Common myeloid progenitor, CD34-positive (primary cell): ENCODE results near the gene HBQ1.
"Not testable (repeated sequence)": the region's sequence is repeated elsewhere in the genome, so short reads cannot be mapped to it uniquely, and the experiment has no call there.

Experiments
- CTCF ChIA-PET: fragments of 350-600 bp; sonication (Branson Sonifier 250); formaldehyde crosslinking; loops from one replicate; lab custom pipeline; 2021; ENCODE audit warnings: antibody characterized with exemption; lab: Charles Lee
- POLR2A ChIA-PET: fragments of 350-600 bp; sonication (Branson Sonifier 250); formaldehyde crosslinking; loops from one replicate; lab custom pipeline; 2021; ENCODE audit warnings: antibody characterized with exemption; lab: Charles Lee
- DNase-seq, 3 donors: peaks; one replicate each; pipeline versions ENCODE4 v3.0.0 to v3.0.0-alpha.2; 2013
- H3K27ac ChIP-seq, 2 experiments: 1 replicate in 1 of 2; 2 replicates in 1 of 2; pipeline ENCODE4 v1.7.0; 2013; ENCODE audit warnings: inconsistent platforms in 2 of 2, low read length in 2 of 2, mild to moderate bottlenecking in 2 of 2, low read depth in 1 of 2, moderate library complexity in 1 of 2; ENCODE audit not compliant: severe bottlenecking in 2 of 2, insufficient read depth in 1 of 2, poor library complexity in 1 of 2
- H3K27me3 ChIP-seq, 5 experiments: replicated peaks in 2 of 5; 1 replicate in 3 of 5; 2 replicates in 2 of 5; pipeline versions ENCODE4 v1.6.1 to v1.7.0; 2013; ENCODE audit warnings: low read length in 4 of 5, mild to moderate bottlenecking in 2 of 5, moderate library complexity in 2 of 5, inconsistent platforms in 1 of 5; ENCODE audit not compliant: insufficient read depth in 5 of 5, control insufficient read depth in 4 of 5
- H3K36me3 ChIP-seq, 4 experiments: 1 replicate in 2 of 4; 2 replicates in 2 of 4; pipeline versions ENCODE4 v1.6.1 to v1.7.0; 2013; ENCODE audit warnings: low read length in 3 of 4, control low read depth in 1 of 4, mild to moderate bottlenecking in 1 of 4; ENCODE audit not compliant: control insufficient read depth in 4 of 4, insufficient read depth in 4 of 4
- H3K4me1 ChIP-seq, 4 experiments: 1 replicate in 3 of 4; 2 replicates in 1 of 4; pipeline versions ENCODE4 v1.6.1 to v1.7.1; 2013; ENCODE audit warnings: low read length in 3 of 4, mild to moderate bottlenecking in 3 of 4, control low read depth in 1 of 4, inconsistent platforms in 1 of 4, moderate library complexity in 1 of 4; ENCODE audit not compliant: control insufficient read depth in 4 of 4, insufficient read depth in 4 of 4; ENCODE audit errors: control extremely low read depth in 1 of 4
- H3K4me3 ChIP-seq, 7 experiments: 1 replicate in 4 of 7; 2 replicates in 3 of 7; pipeline versions ENCODE4 v1.5.1 to v1.7.0; 2013; ENCODE audit warnings: mild to moderate bottlenecking in 7 of 7, low read length in 6 of 7, moderate library complexity in 6 of 7, inconsistent platforms in 2 of 7, low read depth in 2 of 7, control low read depth in 1 of 7; ENCODE audit not compliant: insufficient read depth in 4 of 7, control insufficient read depth in 1 of 7; ENCODE audit errors: extremely low read depth in 1 of 7
- H3K9me3 ChIP-seq, 5 experiments: 1 replicate in 4 of 5; 2 replicates in 1 of 5; pipeline versions ENCODE4 v1.6.1 to v1.7.1; 2013; ENCODE audit warnings: low read length in 4 of 5, mild to moderate bottlenecking in 2 of 5, inconsistent platforms in 1 of 5, low read depth in 1 of 5, moderate library complexity in 1 of 5; ENCODE audit not compliant: control insufficient read depth in 4 of 5, insufficient read depth in 2 of 5; ENCODE audit errors: control extremely low read depth in 1 of 5
- WGBS: methylation state at CpG from one replicate; pipeline ENCODE4 v1.1.5; 2013; ENCODE audit not compliant: insufficient coverage; 5-methylcytosine and 5-hydroxymethylcytosine counted together

HBQ1 gene

DNA sequence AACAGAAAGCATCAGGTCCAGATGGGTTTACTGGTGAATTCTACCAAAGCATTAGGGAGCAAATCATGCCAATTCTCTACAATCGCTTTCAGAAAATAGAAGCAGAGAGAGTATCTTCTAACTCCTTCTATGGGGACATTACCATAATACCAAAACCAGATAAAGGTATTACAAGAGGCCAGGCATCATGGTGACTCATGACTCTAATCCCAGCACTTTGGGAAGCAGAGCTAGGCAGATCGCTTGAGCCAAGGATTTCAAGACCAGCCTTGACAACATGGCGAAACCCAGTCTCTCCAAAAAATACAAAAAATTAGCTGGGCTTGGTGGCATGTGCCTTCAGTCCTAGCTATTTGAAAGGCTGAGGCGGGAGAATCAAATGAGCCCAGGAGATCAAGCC lies 23.0 kb downstream of the HBQ1 start:
- no peak for DNase-seq
- 97% methylated on average over 4 of the region's 4 CpGs for WGBS
- no peak overlapping the region for H3K4me3 ChIP-seq
- no peaks in the 10 kb centered on the region for H3K4me1 ChIP-seq
- no peaks in the 10 kb centered on the region for H3K9me3 ChIP-seq
- no peaks in the 10 kb centered on the region for H3K27me3 ChIP-seq
- ChIA-PET CTCF (no interaction called here), POLR2A (no interaction called here)
- H3K27ac ChIP-seq, result no peak overlapping the region
- peaks cover 32 to 77% (median 49%) of the 10 kb centered on the region in 4 experiments for H3K36me3 ChIP-seq

DNA sequence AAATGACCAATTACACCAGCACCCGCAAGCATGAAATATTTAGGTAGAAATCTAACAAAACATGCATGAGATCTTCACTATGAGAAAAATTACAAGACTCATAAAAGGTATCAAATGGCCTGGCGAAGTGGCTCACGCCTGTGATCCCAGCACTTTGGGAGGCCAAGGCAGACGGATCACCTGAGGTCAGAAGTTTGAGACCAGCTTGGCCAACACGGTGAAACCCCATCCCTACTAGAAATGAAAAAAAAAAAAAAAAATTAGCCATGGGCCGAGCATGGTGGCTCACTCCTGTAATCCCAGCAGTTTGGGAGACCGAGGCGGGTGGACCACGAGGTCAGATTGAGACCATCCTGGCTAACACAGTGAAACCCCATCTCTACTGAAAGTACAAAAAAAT lies 23.8 kb downstream of the HBQ1 start:
- POLR2A ChIA-PET, DNase-seq, H3K4me1 ChIP-seq, H3K9me3 ChIP-seq, H3K27me3 ChIP-seq, H3K27ac ChIP-seq, H3K4me3 ChIP-seq: not testable (repeated sequence)
- CTCF ChIA-PET, result interaction anchor here (1.2 kb wide), 2 partner anchors 15 to 16 kb away, joined by 3 read pairs; no protein-coding TSS in a partner anchor
- WGBS, result 100% methylated on average over 1 of the region's 9 CpGs
- peaks cover 30 to 77% (median 45%) of the 10 kb centered on the region in 4 experiments for H3K36me3 ChIP-seq

DNA sequence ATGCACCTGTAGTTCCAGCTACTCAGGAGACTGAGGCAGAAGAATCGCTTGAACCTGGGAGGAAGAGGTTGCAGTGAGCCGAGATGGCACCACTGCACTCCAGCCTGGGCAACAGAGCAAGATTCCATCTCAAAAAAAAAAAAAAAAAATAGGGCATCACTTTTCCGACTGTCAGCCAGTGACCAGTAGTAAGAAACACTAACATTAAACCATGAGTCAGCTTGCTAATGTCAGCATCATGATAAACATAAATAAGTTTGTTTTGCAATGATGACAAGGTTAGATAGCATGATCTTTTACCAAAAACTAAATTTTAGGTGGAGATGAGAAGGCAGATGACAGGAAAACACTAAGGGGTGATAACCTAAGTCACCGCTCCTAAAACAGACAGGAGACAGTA lies 29.1 kb downstream of the HBQ1 start:
- POLR2A ChIA-PET, H3K4me3 ChIP-seq, H3K9me3 ChIP-seq, H3K27me3 ChIP-seq, H3K27ac ChIP-seq, H3K4me1 ChIP-seq, DNase-seq: not testable (repeated sequence)
- WGBS, result 100% methylated on average over 2 of the region's 4 CpGs
- peaks cover 25 to 87% (median 62%) of the 10 kb centered on the region in 4 experiments for H3K36me3 ChIP-seq
- CTCF ChIA-PET, result interaction anchor here (0.8 to 1.6 kb wide), 3 partner anchors 10 to 164 kb away, joined by 3 to 6 read pairs (median 3); no protein-coding TSS in a partner anchor

DNA sequence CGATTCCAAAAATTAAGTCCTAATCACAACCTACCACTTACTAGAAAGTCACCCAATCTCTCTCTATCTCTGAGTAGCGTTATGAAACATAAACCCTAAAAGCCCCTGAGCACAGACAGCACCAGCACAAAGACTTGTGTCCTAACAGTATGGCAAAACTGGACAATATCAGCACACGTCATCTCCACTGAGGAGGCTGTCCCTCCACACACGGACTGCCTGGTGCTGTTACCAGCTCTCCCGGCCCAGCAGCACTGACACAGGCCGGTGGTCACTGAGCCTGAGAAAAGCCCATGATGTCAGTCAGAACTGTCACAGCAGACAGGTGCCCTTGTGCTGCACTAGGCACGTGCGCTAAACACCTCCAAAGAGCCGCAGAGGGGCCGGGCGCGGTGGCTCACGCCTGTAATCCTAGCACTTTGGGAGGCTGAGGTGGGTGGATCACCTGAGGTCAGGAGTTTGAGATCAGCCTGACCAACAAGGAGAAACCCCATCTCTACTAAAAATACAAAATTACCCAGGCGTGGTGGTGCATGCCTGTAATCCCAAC lies 31.4 kb downstream of the HBQ1 start:
- DNase-seq, H3K9me3 ChIP-seq, H3K27me3 ChIP-seq, H3K27ac ChIP-seq, H3K4me3 ChIP-seq, H3K4me1 ChIP-seq: not testable (repeated sequence)
- POLR2A ChIA-PET, result interaction anchor here (0.7 kb wide), 1 partner anchor 23 kb away, joined by 3 read pairs; no protein-coding TSS in a partner anchor
- peaks cover 17 to 86% (median 51%) of the 10 kb centered on the region in 4 experiments for H3K36me3 ChIP-seq
- CTCF ChIA-PET, result interaction anchor here (1.0 kb wide), 1 partner anchor 31 kb away, joined by 3 read pairs; the partner anchor contains the start of gene HBQ1
- WGBS, result 95% methylated on average over 11 of the region's 14 CpGs

DNA sequence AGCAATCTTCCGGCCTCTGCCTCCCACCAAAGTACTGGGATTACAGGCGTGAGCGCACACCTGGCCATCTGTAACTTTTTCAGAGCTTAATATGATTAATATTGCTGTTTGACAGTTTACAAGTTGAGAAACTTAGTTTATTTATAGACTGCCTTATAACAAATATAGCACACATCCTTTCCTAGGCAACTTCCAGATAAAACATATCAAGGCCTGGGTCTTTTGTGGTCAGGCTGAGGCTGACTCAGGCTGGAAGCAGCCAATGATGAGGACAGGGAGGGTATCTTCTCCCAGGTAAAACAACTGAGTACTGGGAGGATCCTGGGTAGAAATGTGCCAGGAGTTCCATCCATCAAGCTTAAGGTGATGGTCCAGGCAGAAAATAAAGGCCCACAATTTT lies 32.7 kb downstream of the HBQ1 start:
- DNase-seq, result no peak
- H3K9me3 ChIP-seq, result no peaks in the 10 kb centered on the region
- ChIA-PET CTCF (interaction anchor here (0.6 to 2.2 kb wide), 3 partner anchors 12 to 185 kb away, joined by 3 to 11 read pairs (median 4); no protein-coding TSS in a partner anchor), POLR2A (no interaction called here)
- H3K27me3 ChIP-seq, result no peaks in the 10 kb centered on the region
- no peaks in the 10 kb centered on the region for H3K4me1 ChIP-seq
- H3K4me3 ChIP-seq, result no peak overlapping the region
- no peak overlapping the region for H3K27ac ChIP-seq
- WGBS, result no CpG with 5 or more reads among the region's 3 CpGs
- H3K36me3 ChIP-seq, result peaks cover 15 to 85% (median 50%) of the 10 kb centered on the region in 4 experiments

DNA sequence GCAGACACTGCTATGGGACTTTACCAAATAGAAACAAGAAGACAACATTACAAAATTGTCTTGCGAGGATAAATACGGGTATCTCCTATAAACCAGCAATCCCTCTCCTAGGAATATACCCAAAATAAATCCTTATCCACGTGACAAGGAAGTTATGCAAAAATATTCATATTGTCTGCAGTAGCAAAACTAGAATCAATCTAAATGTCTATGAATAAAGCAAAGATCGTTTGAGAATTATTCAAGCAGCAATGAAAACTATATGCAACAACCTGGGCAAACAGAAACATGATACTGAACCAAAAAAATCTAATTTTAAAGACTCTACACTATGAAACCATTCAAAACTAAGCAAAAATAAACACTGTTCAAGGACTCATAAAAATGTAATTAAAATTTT lies 39.8 kb downstream of the HBQ1 start:
- peaks cover 18 to 76% (median 53%) of the 10 kb centered on the region in 4 experiments for H3K36me3 ChIP-seq
- CTCF ChIA-PET, result interaction anchor here (1.4 to 1.5 kb wide), 2 partner anchors 98 to 117 kb away, joined by 3 to 4 read pairs; no protein-coding TSS in a partner anchor
- POLR2A ChIA-PET, result no interaction called here
- no peak overlapping the region for H3K27ac ChIP-seq
- DNase-seq, result no peak
- H3K4me1 ChIP-seq, result no peaks in the 10 kb centered on the region
- H3K9me3 ChIP-seq, result no peaks in the 10 kb centered on the region
- no peak overlapping the region for H3K4me3 ChIP-seq
- H3K27me3 ChIP-seq, result no peaks in the 10 kb centered on the region
- no CpG with 5 or more reads among the region's 4 CpGs for WGBS

DNA sequence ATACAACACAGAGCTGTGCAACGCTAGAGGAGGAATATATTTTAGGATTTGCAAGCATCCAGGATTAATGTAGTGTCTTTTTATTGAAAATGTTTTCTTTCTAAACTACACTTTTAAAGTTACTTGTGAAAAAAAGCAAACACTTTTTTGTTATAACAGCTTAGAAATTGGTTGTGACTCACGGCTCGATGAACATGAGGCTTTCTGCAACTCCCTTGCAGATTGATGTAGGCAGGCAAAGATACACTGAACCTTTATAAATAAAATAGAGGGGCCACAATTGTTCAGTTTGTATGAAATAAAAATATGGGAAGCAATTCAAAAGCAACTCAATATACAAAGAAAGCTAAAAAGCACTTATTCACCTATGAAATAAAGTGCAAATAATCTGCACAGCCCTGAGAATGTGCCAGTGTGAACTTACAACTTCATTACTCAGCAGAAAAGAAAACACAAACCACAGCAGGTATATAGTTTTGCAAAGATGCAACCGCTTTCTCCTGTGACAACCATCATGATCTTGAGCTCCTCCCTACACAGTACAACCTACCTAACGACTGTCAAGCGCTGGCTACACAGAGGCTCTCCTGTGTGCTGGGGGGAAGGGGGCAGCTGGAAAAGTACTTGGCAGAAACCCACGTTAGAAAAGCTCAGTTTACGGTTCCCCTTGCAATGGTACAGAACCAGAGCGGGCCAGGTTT lies 48.0 kb downstream of the HBQ1 start:
- H3K4me3 ChIP-seq, result peak overlapping the region; percentile 60 to 99 (median 89)
- H3K9me3 ChIP-seq, result no peaks in the 10 kb centered on the region
- peak in 2 of 3 donors; percentile 31 to 37 for DNase-seq
- peak overlapping the region; percentile 78 to 93 for H3K27ac ChIP-seq
- no peaks in the 10 kb centered on the region for H3K27me3 ChIP-seq
- peaks cover 11 to 18% (median 15%) of the 10 kb centered on the region in 4 experiments for H3K4me1 ChIP-seq
- CTCF ChIA-PET, result interaction anchor here (0.6 to 2.5 kb wide), 13 partner anchors 9 to 139 kb away, joined by 3 to 11 read pairs (median 3); no protein-coding TSS in a partner anchor
- H3K36me3 ChIP-seq, result peaks cover 14 to 37% (median 29%) of the 10 kb centered on the region in 4 experiments
- POLR2A ChIA-PET, result interaction anchor here (0.5 kb wide), 1 partner anchor 84 kb away, joined by 6 read pairs; no protein-coding TSS in a partner anchor
- 0% methylated on average over 3 of the region's 9 CpGs for WGBS
